ENCODE results near the gene PLGLB1.
"Not testable (repeated sequence)": the region's sequence is repeated elsewhere in the genome, so short reads cannot be mapped to it uniquely, and the experiment has no call there.

- TF ChIP-seq ZNF510 (CRISPR knock-in tag; IDR thresholded peaks at IDR 0.05; ENCODE audit: low read depth); ZNF274 (CRISPR knock-in tag; IDR thresholded peaks at IDR 0.05); SP4 (CRISPR knock-in tag; IDR thresholded peaks at IDR 0.05); HNRNPLL (IDR thresholded peaks at IDR 0.05; ENCODE audit: low read depth, low read length, poor library complexity, severe bottlenecking); RXRA (CRISPR knock-in tag; IDR thresholded peaks at IDR 0.05); SMAD3 (CRISPR knock-in tag; IDR thresholded peaks at IDR 0.05); GABPA (IDR thresholded peaks at IDR 0.05; ENCODE audit: low read depth, low read length); GABPA (CRISPR knock-in tag; IDR thresholded peaks at IDR 0.05; ENCODE audit: low read depth); CEBPB (IDR thresholded peaks at IDR 0.05; ENCODE audit: borderline replicate concordance, low read depth, low read length): not testable (repeated sequence)
- TF ChIP-seq, protein P1, sequence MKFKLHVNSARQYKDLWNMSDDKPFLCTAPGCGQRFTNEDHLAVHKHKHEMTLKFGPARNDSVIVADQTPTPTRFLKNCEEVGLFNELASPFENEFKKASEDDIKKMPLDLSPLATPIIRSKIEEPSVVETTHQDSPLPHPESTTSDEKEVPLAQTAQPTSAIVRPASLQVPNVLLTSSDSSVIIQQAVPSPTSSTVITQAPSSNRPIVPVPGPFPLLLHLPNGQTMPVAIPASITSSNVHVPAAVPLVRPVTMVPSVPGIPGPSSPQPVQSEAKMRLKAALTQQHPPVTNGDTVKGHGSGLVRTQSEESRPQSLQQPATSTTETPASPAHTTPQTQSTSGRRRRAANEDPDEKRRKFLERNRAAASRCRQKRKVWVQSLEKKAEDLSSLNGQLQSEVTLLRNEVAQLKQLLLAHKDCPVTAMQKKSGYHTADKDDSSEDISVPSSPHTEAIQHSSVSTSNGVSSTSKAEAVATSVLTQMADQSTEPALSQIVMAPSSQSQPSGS (CRISPR knock-in tag; IDR thresholded peaks at IDR 0.05) = not testable (repeated sequence)
- TF ChIP-seq, protein P2, sequence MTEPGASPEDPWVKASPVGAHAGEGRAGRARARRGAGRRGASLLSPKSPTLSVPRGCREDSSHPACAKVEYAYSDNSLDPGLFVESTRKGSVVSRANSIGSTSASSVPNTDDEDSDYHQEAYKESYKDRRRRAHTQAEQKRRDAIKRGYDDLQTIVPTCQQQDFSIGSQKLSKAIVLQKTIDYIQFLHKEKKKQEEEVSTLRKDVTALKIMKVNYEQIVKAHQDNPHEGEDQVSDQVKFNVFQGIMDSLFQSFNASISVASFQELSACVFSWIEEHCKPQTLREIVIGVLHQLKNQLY (CRISPR knock-in tag; IDR thresholded peaks at IDR 0.05) = not testable (repeated sequence)
These were observed 2.6 kb downstream of the PLGLB1 start for GRCh38 chr2:87019053-87019452.

Measured in HepG2 (cell line).